A549 (cell line): ENCODE measurements around the gene STARD4. TPM values are rescaled to one million over a fixed set of nuclear protein-coding genes. Genes with fewer than 3 reads are reported as not detected.

Source experiments
- ATAC-seq, 2 experiments: fragments of 200-7000 bp in 1 of 2; fragments of >200 bp in 1 of 2; cut with Nextera tagmentation in 1 of 2; cut with Tn5 transposase in 1 of 2; 3 replicates each; pipeline versions ENCODE4 v1.8.0 to v1.9.1; 2018 to 2020; ENCODE audit warnings: mild to moderate bottlenecking in 1 of 2, moderate library complexity in 1 of 2
- CTCF ChIA-PET: fragments of 300-600 bp; sonication (Branson Sonifier 250); formaldehyde crosslinking; extraction: SDS; loops from one replicate; lab custom pipeline; 2021; ENCODE audit warnings: antibody characterized with exemption, inconsistent platforms; lab: Yijun Ruan, JAX
- POLR2A ChIA-PET: fragments of 350-600 bp; formaldehyde crosslinking; extraction: SDS; loops from one replicate; lab custom pipeline; 2021; ENCODE audit warnings: antibody characterized with exemption, inconsistent platforms; lab: Yijun Ruan, JAX
- DNase-seq, 2 experiments: peaks; one replicate each; pipeline versions ENCODE4 v3.0.0 to v3.0.0-alpha.2; 2011 to 2016; ENCODE audit warnings: low read depth in 1 of 2, low spot score in 1 of 2
- FAIRE-seq: peaks from 2 replicates; lab custom pipeline; 2011; peaks lifted over from hg19 to GRCh38; lab: Jason Lieb, UNC
- H3K27ac ChIP-seq, 2 experiments: fragments of >200 bp; sonication (Bioruptor Twin); formaldehyde crosslinking; 3 replicates each; pipeline ENCODE4 v1.5.1; 2016 to 2017
- H3K4me1 ChIP-seq: fragments of >200 bp; sonication (Bioruptor Twin); formaldehyde crosslinking; 3 replicates; pipeline ENCODE4 v1.6.1; 2016
- H3K4me2 ChIP-seq: fragments of >200 bp; sonication (Bioruptor Twin); formaldehyde crosslinking; 3 replicates; pipeline ENCODE4 v1.6.1; 2016
- H3K4me3 ChIP-seq: fragments of >200 bp; sonication (Bioruptor Twin); formaldehyde crosslinking; 3 replicates; pipeline ENCODE4 v1.5.1; 2016
- H3K9me3 ChIP-seq: fragments of >200 bp; sonication (Bioruptor Twin); formaldehyde crosslinking; 3 replicates; pipeline ENCODE4 v1.6.1; 2016
- CBX2 ChIP-seq: fragments of 200-600 bp; sonication (generic); IDR thresholded peaks from 2 replicates; pipeline ENCODE4 v1.6.1; 2016; ENCODE audit warnings: low read depth, mild to moderate bottlenecking, borderline replicate concordance
- CEBPB ChIP-seq, 2 experiments: fragments of >200 bp in 1 of 2; sonication (Bioruptor Twin) in 1 of 2; formaldehyde crosslinking in 1 of 2; IDR thresholded peaks; 2 replicates each; pipeline ENCODE4 v1.6.1; 2012 to 2016
- CHD4 ChIP-seq: fragments of 200-600 bp; sonication (generic); IDR thresholded peaks from 2 replicates; pipeline ENCODE4 v1.6.1; 2016; ENCODE audit warnings: antibody characterized with exemption, mild to moderate bottlenecking, borderline replicate concordance
- EHF ChIP-seq: fragments of 250-450 bp; sonication (Bioruptor Pico); IDR thresholded peaks from 2 replicates; pipeline ENCODE4 v1.5.0; 2020; ENCODE audit warnings: mild to moderate bottlenecking
- GATA3 ChIP-seq: IDR thresholded peaks from 2 replicates; pipeline ENCODE4 v1.6.1; 2012; ENCODE audit warnings: borderline replicate concordance
- HEYL ChIP-seq: fragments of 250-450 bp; sonication (Bioruptor Pico); IDR thresholded peaks from 2 replicates; pipeline ENCODE4 v1.8.0; 2021; ENCODE audit warnings: mild to moderate bottlenecking, moderate library complexity
- KDM1A ChIP-seq: fragments of 200-600 bp; sonication (generic); IDR thresholded peaks from 2 replicates; pipeline ENCODE4 v1.6.1; 2016; ENCODE audit warnings: low read depth, mild to moderate bottlenecking
- KDM5A ChIP-seq: fragments of 200-600 bp; sonication (generic); IDR thresholded peaks from 2 replicates; pipeline ENCODE4 v1.6.1; 2016; ENCODE audit warnings: antibody characterized with exemption, mild to moderate bottlenecking
- MAFK ChIP-seq: fragments of 450-650 bp; IDR thresholded peaks from 2 replicates; pipeline ENCODE4 v1.6.1; 2014; ENCODE audit not compliant: partially characterized antibody
- MYC ChIP-seq: IDR thresholded peaks from 2 replicates; pipeline ENCODE4 v1.6.1; 2012; ENCODE audit warnings: mild to moderate bottlenecking, inconsistent platforms, low read length, improper control_type of control experiment, borderline replicate concordance
- NPAS2 ChIP-seq: fragments of 250-450 bp; sonication (Bioruptor Pico); IDR thresholded peaks from 2 replicates; pipeline ENCODE4 v1.8.0; 2022; ENCODE audit warnings: mild to moderate bottlenecking, moderate library complexity, borderline replicate concordance
- POLR2AphosphoS2 ChIP-seq: conservative IDR thresholded peaks from 2 replicates; pipeline ENCODE4 v1.6.1; 2012; ENCODE audit warnings: low read length, improper control_type of control experiment, inconsistent platforms
- RNF2 ChIP-seq: fragments of 200-600 bp; sonication (generic); IDR thresholded peaks from 2 replicates; pipeline ENCODE4 v1.6.1; 2016; ENCODE audit warnings: low read depth, mild to moderate bottlenecking, antibody characterized with exemption, moderate library complexity, borderline replicate concordance
- SREBF2 ChIP-seq: fragments of 450-650 bp; IDR thresholded peaks from 2 replicates; pipeline ENCODE4 v1.6.1; 2014; ENCODE audit warnings: mild to moderate bottlenecking, moderate library complexity
- TFCP2L1 ChIP-seq: fragments of 250-450 bp; sonication (Bioruptor Pico); IDR thresholded peaks from 2 replicates; pipeline ENCODE4 v1.5.0; 2021; ENCODE audit warnings: mild to moderate bottlenecking
- ZC3H11A ChIP-seq: fragments of 450-650 bp; IDR thresholded peaks from 2 replicates; pipeline ENCODE4 v1.6.1; 2014; ENCODE audit warnings: antibody characterized with exemption, mild to moderate bottlenecking
- ZFP36 ChIP-seq: fragments of 450-650 bp; IDR thresholded peaks from 2 replicates; pipeline ENCODE4 v1.6.1; 2014; ENCODE audit warnings: borderline replicate concordance; ENCODE audit not compliant: partially characterized antibody
- ZNF302 ChIP-seq: fragments of 250-450 bp; sonication (Bioruptor Pico); IDR thresholded peaks from 2 replicates; pipeline ENCODE4 v1.9.0; 2021; ENCODE audit warnings: inconsistent platforms, mild to moderate bottlenecking, moderate library complexity
- ZSCAN20 ChIP-seq: fragments of 250-450 bp; sonication (Bioruptor Pico); IDR thresholded peaks from 2 replicates; pipeline ENCODE4 v1.8.0; 2022; ENCODE audit warnings: mild to moderate bottlenecking, moderate library complexity
- WGBS: methylation state at CpG from one replicate; pipeline ENCODE4 v1.1.6; 2017; ENCODE audit errors: missing lambda C conversion rate; 5-methylcytosine and 5-hydroxymethylcytosine counted together
- polyA plus RNA-seq, 4 experiments: library from polyadenylated mRNA; depleted of rRNA in 3 of 4; stranded (reverse); fragments of >200 nt; fragmentation: RNase III in 1 of 4; extraction: RNeasy Plus Mini Kit Qiagen cat#74134 plus additional on column Dnase treatment in 1 of 4; gene quantifications; 2 replicates in 3 of 4; 3 replicates in 1 of 4; pipeline ENCODE4 v1.2.3, GENCODE V29; 2011 to 2017
- TF ChIP-seq, protein P1 (sequence below): fragments of 200-600 bp; sonication (generic); IDR thresholded peaks from 2 replicates; pipeline ENCODE4 v1.6.1; 2016; ENCODE audit warnings: antibody characterized with exemption, mild to moderate bottlenecking, moderate library complexity
- TF ChIP-seq, protein P2 (sequence below): IDR thresholded peaks from 2 replicates; pipeline ENCODE4 v1.6.1; 2012; ENCODE audit warnings: low read depth, borderline replicate concordance
- TF ChIP-seq, protein P3 (sequence below): fragments of >200 bp; sonication (Bioruptor Twin); formaldehyde crosslinking; IDR thresholded peaks from 3 replicates; pipeline ENCODE4 v1.5.1; 2016
- TF ChIP-seq, protein P4 (sequence below): IDR thresholded peaks from 2 replicates; pipeline ENCODE4 v1.6.1; 2012

Gene STARD4
- polyA plus RNA-seq, 2 of the 4 experiments (the other 2 are of a cell fraction) = 14.0 to 15.9 TPM

DNA sequence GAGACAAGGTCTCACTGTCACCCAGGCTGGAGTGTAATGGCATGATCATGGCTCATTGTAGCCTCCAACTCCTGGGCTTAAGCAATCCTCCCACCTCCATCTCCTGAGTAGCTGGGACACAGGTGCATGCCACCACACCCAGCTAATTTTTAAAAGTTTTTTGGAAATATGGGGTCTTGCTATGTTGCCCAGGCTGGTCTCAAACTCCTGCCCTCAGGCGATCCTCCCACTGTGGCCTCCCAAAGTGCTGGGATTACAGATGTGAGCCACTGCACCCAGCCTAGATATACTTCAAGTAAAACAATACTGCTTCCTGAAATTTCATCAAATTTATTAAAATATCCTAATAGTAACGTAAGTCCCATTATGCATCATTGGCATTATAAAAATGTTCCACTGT is 33.4 kb downstream of the STARD4 start:
- WGBS = 32% methylated on average over 2 of the region's 2 CpGs
- H3K4me2 ChIP-seq = no peak overlapping the region
- FAIRE-seq (no peak), ATAC-seq (no peak), DNase-seq (no peak)
- H3K4me3 ChIP-seq = no peak overlapping the region
- POLR2A ChIA-PET = no interaction called here
- no peaks in the 10 kb centered on the region for H3K4me1 ChIP-seq
- no peak overlapping the region for H3K27ac ChIP-seq
- TF ChIP-seq, protein P1, sequence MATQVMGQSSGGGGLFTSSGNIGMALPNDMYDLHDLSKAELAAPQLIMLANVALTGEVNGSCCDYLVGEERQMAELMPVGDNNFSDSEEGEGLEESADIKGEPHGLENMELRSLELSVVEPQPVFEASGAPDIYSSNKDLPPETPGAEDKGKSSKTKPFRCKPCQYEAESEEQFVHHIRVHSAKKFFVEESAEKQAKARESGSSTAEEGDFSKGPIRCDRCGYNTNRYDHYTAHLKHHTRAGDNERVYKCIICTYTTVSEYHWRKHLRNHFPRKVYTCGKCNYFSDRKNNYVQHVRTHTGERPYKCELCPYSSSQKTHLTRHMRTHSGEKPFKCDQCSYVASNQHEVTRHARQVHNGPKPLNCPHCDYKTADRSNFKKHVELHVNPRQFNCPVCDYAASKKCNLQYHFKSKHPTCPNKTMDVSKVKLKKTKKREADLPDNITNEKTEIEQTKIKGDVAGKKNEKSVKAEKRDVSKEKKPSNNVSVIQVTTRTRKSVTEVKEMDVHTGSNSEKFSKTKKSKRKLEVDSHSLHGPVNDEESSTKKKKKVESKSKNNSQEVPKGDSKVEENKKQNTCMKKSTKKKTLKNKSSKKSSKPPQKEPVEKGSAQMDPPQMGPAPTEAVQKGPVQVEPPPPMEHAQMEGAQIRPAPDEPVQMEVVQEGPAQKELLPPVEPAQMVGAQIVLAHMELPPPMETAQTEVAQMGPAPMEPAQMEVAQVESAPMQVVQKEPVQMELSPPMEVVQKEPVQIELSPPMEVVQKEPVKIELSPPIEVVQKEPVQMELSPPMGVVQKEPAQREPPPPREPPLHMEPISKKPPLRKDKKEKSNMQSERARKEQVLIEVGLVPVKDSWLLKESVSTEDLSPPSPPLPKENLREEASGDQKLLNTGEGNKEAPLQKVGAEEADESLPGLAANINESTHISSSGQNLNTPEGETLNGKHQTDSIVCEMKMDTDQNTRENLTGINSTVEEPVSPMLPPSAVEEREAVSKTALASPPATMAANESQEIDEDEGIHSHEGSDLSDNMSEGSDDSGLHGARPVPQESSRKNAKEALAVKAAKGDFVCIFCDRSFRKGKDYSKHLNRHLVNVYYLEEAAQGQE = no peak
- no peak for TF ChIP-seq TFCP2L1 (CRISPR knock-in tag)
- no peak for TF ChIP-seq ZC3H11A
- TF ChIP-seq ZNF302 = no peak
- TF ChIP-seq SREBF2 = no peak
- TF ChIP-seq, protein P2, sequence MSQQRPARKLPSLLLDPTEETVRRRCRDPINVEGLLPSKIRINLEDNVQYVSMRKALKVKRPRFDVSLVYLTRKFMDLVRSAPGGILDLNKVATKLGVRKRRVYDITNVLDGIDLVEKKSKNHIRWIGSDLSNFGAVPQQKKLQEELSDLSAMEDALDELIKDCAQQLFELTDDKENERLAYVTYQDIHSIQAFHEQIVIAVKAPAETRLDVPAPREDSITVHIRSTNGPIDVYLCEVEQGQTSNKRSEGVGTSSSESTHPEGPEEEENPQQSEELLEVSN = no peak
- TF ChIP-seq RNF2 = no peak
- TF ChIP-seq POLR2AphosphoS2 = no peak
- no peak for TF ChIP-seq EHF (CRISPR knock-in tag)
- TF ChIP-seq NPAS2 = no peak
- TF ChIP-seq MAFK = no peak
- no peak for TF ChIP-seq MYC
- CTCF ChIA-PET = interaction anchor here (1.6 kb wide), 1 partner anchor 16 kb away, joined by 3 read pairs; no protein-coding TSS in a partner anchor
- no peaks in the 10 kb centered on the region for H3K9me3 ChIP-seq

DNA sequence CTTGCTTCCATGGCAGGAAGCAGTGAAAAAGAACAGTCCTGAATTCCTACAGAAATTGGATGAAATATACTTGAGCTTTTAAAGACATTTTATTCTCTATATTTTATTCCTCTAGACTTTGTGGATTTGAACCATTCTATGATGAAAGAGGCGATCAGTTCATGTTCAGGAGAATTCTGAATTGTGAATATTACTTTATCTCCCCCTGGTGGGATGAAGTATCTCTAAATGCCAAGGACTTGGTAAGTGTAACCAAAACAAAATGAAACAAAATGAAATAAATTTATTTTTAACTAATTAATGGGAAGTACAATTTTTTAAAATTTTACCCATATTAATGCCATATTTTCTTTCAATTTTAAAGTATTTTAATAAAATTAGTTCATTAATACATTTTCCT is 34.1 kb downstream of the STARD4 start:
- ChIA-PET POLR2A (no interaction called here), CTCF (interaction anchor here (1.5 to 1.6 kb wide), 2 partner anchors 15 to 321 kb away, joined by 3 to 5 read pairs; no protein-coding TSS in a partner anchor)
- 88% methylated on average over 1 of the region's 1 CpG for WGBS
- ATAC-seq (no peak), FAIRE-seq (no peak), DNase-seq (no peak)
- Histone ChIP-seq H3K4me2 (no peak overlapping the region), H3K27ac (no peak overlapping the region), H3K4me3 (no peak overlapping the region), H3K9me3 (no peaks in the 10 kb centered on the region), H3K4me1 (no peaks in the 10 kb centered on the region)
- no peak for TF ChIP-seq CEBPB (IDR thresholded peaks at IDR 0.05)
- no peak for TF ChIP-seq NPAS2
- TF ChIP-seq KDM5A = no peak
- no peak for TF ChIP-seq CBX2
- TF ChIP-seq CHD4 = no peak
- TF ChIP-seq ZNF302 = no peak
- no peak for TF ChIP-seq KDM1A
- TF ChIP-seq ZFP36 = no peak
- TF ChIP-seq MAFK = no peak
- no peak for TF ChIP-seq HEYL
- TF ChIP-seq, protein P3, sequence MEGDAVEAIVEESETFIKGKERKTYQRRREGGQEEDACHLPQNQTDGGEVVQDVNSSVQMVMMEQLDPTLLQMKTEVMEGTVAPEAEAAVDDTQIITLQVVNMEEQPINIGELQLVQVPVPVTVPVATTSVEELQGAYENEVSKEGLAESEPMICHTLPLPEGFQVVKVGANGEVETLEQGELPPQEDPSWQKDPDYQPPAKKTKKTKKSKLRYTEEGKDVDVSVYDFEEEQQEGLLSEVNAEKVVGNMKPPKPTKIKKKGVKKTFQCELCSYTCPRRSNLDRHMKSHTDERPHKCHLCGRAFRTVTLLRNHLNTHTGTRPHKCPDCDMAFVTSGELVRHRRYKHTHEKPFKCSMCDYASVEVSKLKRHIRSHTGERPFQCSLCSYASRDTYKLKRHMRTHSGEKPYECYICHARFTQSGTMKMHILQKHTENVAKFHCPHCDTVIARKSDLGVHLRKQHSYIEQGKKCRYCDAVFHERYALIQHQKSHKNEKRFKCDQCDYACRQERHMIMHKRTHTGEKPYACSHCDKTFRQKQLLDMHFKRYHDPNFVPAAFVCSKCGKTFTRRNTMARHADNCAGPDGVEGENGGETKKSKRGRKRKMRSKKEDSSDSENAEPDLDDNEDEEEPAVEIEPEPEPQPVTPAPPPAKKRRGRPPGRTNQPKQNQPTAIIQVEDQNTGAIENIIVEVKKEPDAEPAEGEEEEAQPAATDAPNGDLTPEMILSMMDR = no peak
- no peak for TF ChIP-seq ZSCAN20
- TF ChIP-seq, protein P1 = no peak
- TF ChIP-seq, protein P4, sequence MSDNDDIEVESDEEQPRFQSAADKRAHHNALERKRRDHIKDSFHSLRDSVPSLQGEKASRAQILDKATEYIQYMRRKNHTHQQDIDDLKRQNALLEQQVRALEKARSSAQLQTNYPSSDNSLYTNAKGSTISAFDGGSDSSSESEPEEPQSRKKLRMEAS = no peak
- no peak for TF ChIP-seq GATA3
